GM21515 (cell line): ENCODE data around the gene INPP5B.
"Not testable (repeated sequence)": the region's sequence is repeated elsewhere in the genome, so short reads cannot be mapped to it uniquely, and the experiment has no call there.

Experiments used
- ATAC-seq: cut with Tn5 transposase; IDR thresholded peaks from one replicate; pipeline ENCODE4 v1.9.1; 2021; ENCODE audit not compliant: unreplicated experiment

INPP5B gene

GRCh38 chr1:37948841-37949240 lies 2.0 kb upstream of the INPP5B start:
- ATAC-seq = no peak

- ATAC-seq = no peak
These were observed 1.3 kb upstream of the INPP5B start for GRCh38 chr1:37948166-37948565.

GRCh38 chr1:37947364-37947763 lies 511 bp upstream of the INPP5B start:
- ATAC-seq = no peak

- peak; percentile 6 for ATAC-seq
These were observed 830 bp downstream of the INPP5B start for GRCh38 chr1:37945743-37946702.

GRCh38 chr1:37945251-37945650 lies 1.6 kb downstream of the INPP5B start:
- no peak for ATAC-seq

- no peak for ATAC-seq
These were observed 2.0 kb downstream of the INPP5B start for GRCh38 chr1:37944816-37945215.

GRCh38 chr1:37944086-37944763 lies 2.6 kb downstream of the INPP5B start:
- no peak for ATAC-seq

GRCh38 chr1:37940299-37940947 lies 6.4 kb downstream of the INPP5B start:
- no peak for ATAC-seq

GRCh38 chr1:37936760-37937159 lies 10.1 kb downstream of the INPP5B start:
- ATAC-seq = not testable (repeated sequence)

- no peak for ATAC-seq
These were observed 14.1 kb downstream of the INPP5B start for GRCh38 chr1:37932759-37933158.

GRCh38 chr1:37931361-37932158 lies 15.3 kb downstream of the INPP5B start:
- peak; percentile 90 for ATAC-seq

- ATAC-seq = no peak
These were observed 15.8 kb downstream of the INPP5B start for GRCh38 chr1:37931102-37931360.

GRCh38 chr1:37930246-37931101 lies 16.4 kb downstream of the INPP5B start:
- ATAC-seq = no peak

- no peak for ATAC-seq
These were observed 20.6 kb downstream of the INPP5B start for GRCh38 chr1:37926038-37926924.

GRCh38 chr1:37925316-37925715 lies 21.5 kb downstream of the INPP5B start:
- ATAC-seq = no peak

- ATAC-seq = no peak
These were observed 23.3 kb downstream of the INPP5B start for GRCh38 chr1:37923551-37923889.

- ATAC-seq = no peak
These were observed 23.9 kb downstream of the INPP5B start for GRCh38 chr1:37922767-37923550.

GRCh38 chr1:37919277-37919676 lies 27.6 kb downstream of the INPP5B start:
- no peak for ATAC-seq
